Trophoblast cell (in vitro differentiated cells and primary cell): ENCODE data around the gene APOM.
A peak's percentile ranks its signal among the peaks of the same experiment; 100 is the strongest.

Experiments used
- DNase-seq, 2 donors: peaks; one replicate each; pipeline ENCODE4 v3.0.0-alpha.2; 2016
- H2AFZ ChIP-seq: 2 replicates; pipeline ENCODE4 v1.6.1; 2013; ENCODE audit warnings: low read length, moderate library complexity, mild to moderate bottlenecking; ENCODE audit not compliant: insufficient read depth, poor library complexity
- H2AK5ac ChIP-seq: 2 replicates; pipeline ENCODE4 v1.6.1; 2013; ENCODE audit warnings: mild to moderate bottlenecking, low read length
- H2BK120ac ChIP-seq: 2 replicates; pipeline ENCODE4 v1.6.1; 2013; ENCODE audit warnings: low read length, mild to moderate bottlenecking, moderate library complexity; ENCODE audit not compliant: insufficient read depth, poor library complexity
- H2BK12ac ChIP-seq: 2 replicates; pipeline ENCODE4 v1.6.1; 2013; ENCODE audit warnings: mild to moderate bottlenecking, low read length, moderate library complexity
- H2BK5ac ChIP-seq: 2 replicates; pipeline ENCODE4 v1.6.1; 2013; ENCODE audit warnings: low read length, low read depth, moderate library complexity, mild to moderate bottlenecking; ENCODE audit not compliant: poor library complexity
- H3K14ac ChIP-seq: 2 replicates; pipeline ENCODE4 v1.6.1; 2013; ENCODE audit warnings: mild to moderate bottlenecking, low read length
- H3K18ac ChIP-seq: 2 replicates; pipeline ENCODE4 v1.6.1; 2013; ENCODE audit warnings: mild to moderate bottlenecking, low read length
- H3K23ac ChIP-seq: 2 replicates; pipeline ENCODE4 v1.6.1; 2013; ENCODE audit warnings: low read length
- H3K27ac ChIP-seq: 2 replicates; pipeline ENCODE4 v1.5.1; 2013; ENCODE audit warnings: low read depth, mild to moderate bottlenecking, inconsistent platforms, low read length, moderate library complexity
- H3K27me3 ChIP-seq: 2 replicates; pipeline ENCODE4 v1.6.1; 2013; ENCODE audit warnings: inconsistent platforms, mild to moderate bottlenecking, low read length, moderate library complexity; ENCODE audit not compliant: insufficient read depth
- H3K36me3 ChIP-seq, 2 experiments: 1 replicate in 1 of 2; 2 replicates in 1 of 2; pipeline ENCODE4 v1.6.1; 2013; ENCODE audit warnings: low read length in 2 of 2, mild to moderate bottlenecking in 2 of 2, moderate library complexity in 1 of 2; ENCODE audit not compliant: insufficient read depth in 2 of 2, control insufficient read depth in 1 of 2
- H3K4ac ChIP-seq: 2 replicates; pipeline ENCODE4 v1.6.1; 2013; ENCODE audit warnings: low read depth, mild to moderate bottlenecking, low read length, moderate library complexity
- H3K4me1 ChIP-seq, 2 experiments: 1 replicate in 1 of 2; 2 replicates in 1 of 2; pipeline ENCODE4 v1.6.1; 2013; ENCODE audit warnings: low read length in 2 of 2, mild to moderate bottlenecking in 2 of 2, moderate library complexity in 1 of 2; ENCODE audit not compliant: insufficient read depth in 2 of 2, control insufficient read depth in 1 of 2
- H3K4me2 ChIP-seq: 2 replicates; pipeline ENCODE4 v1.6.1; 2013; ENCODE audit warnings: inconsistent platforms, mild to moderate bottlenecking, low read length, moderate library complexity
- H3K4me3 ChIP-seq: 2 replicates; pipeline ENCODE4 v1.5.1; 2013; ENCODE audit warnings: mild to moderate bottlenecking, low read depth, low read length, inconsistent platforms
- H3K79me1 ChIP-seq: one replicate; pipeline ENCODE4 v1.6.1; 2013; ENCODE audit warnings: low read length
- H3K79me2 ChIP-seq: 2 replicates; pipeline ENCODE4 v1.6.1; 2013; ENCODE audit warnings: low read length, mild to moderate bottlenecking; ENCODE audit not compliant: control insufficient read depth, insufficient read depth, poor library complexity
- H3K9ac ChIP-seq: 2 replicates; pipeline ENCODE4 v1.6.1; 2013; ENCODE audit warnings: mild to moderate bottlenecking, low read length
- H3K9me3 ChIP-seq: 2 replicates; pipeline ENCODE4 v1.6.1; 2013; ENCODE audit warnings: low read depth, mild to moderate bottlenecking, control low read depth, inconsistent platforms, low read length; ENCODE audit not compliant: insufficient read depth
- H4K12ac ChIP-seq: 2 replicates; pipeline ENCODE4 v1.6.1; 2013; ENCODE audit warnings: low read depth, mild to moderate bottlenecking, low read length, moderate library complexity
- H4K8ac ChIP-seq: 2 replicates; pipeline ENCODE4 v1.6.1; 2013; ENCODE audit warnings: low read depth, mild to moderate bottlenecking, low read length, moderate library complexity
- H4K91ac ChIP-seq: one replicate; pipeline ENCODE4 v1.6.1; 2013; ENCODE audit warnings: low read depth, mild to moderate bottlenecking, low read length, moderate library complexity
- WGBS: extraction: QIAGEN DNeasy Blood & Tissue Kit; methylation state at CpG from one replicate; pipeline ENCODE4 v1.1.7; 2013; ENCODE audit warnings: missing lambda C conversion rate; ENCODE audit not compliant: insufficient read length, insufficient coverage; ENCODE audit errors: extremely low coverage; 5-methylcytosine and 5-hydroxymethylcytosine counted together

Gene APOM

DNA sequence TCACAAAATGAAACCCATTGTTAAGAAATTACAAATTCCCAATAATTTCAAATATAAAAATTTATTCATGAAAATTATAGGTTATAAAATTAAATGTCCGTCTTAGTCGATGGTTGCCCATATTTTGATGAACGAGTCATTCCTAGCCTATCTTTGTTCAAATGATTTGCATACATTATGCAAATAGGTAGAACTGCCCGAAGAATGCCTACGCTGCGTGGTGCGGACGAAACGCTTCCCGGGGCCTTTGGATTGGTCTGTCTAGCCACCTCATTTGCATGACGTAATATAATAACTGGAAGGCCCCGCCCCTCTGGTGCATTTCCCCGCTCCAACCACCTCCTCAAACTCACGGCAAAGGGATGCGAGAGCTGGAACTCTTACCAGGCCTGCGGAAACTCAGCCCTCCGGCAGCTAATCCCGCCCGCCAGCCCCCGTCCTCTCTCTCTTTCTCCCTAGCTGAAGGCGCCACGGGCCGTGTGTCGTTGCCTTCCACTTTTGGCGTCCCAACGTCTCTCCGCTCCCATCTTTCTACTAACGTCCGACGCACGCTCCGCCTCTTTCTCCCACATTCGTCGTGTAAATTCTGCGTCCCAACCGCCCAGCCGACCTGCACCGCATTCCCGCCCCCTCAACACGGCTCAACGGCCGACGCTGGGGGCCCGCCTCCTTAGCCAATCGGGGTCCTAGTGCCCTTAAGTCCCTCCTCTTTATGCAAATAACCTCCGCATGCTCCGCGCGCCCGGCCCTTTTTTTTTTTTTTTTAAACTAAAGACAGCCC, 35.7 kb upstream of the APOM start:
- Histone ChIP-seq H3K4me3 (peak overlapping the region; percentile 65), H3K79me2 (peaks cover 17% of the 10 kb centered on the region), H2BK12ac (peak overlapping the region; percentile 33), H3K18ac (peak overlapping the region; percentile 58), H2BK5ac (peak overlapping the region; percentile 81), H3K27me3 (no peaks in the 10 kb centered on the region), H4K91ac (peak overlapping the region; percentile 87), H3K27ac (peak overlapping the region; percentile 90), H4K8ac (peak overlapping the region; percentile 92), H3K9me3 (no peaks in the 10 kb centered on the region), H3K4ac (peak overlapping the region; percentile 37), H3K36me3 (peaks cover 19 to 20% of the 10 kb centered on the region in 2 experiments), H3K79me1 (peaks cover 7% of the 10 kb centered on the region), H4K12ac (peak overlapping the region; percentile 81), H3K14ac (peak overlapping the region; percentile 73), H2AK5ac (no peak overlapping the region), H3K9ac (peak overlapping the region; percentile 0), H3K4me1 (peaks cover 4 to 7% of the 10 kb centered on the region in 2 experiments), H2BK120ac (peak overlapping the region; percentile 67), H3K4me2 (peak overlapping the region; percentile 48), H3K23ac (no peak overlapping the region), H2AFZ (peak overlapping the region; percentile 75)
- DNase-seq: peak; percentile 98 to 99
- no CpG with 5 or more reads among the region's 50 CpGs for WGBS

DNA sequence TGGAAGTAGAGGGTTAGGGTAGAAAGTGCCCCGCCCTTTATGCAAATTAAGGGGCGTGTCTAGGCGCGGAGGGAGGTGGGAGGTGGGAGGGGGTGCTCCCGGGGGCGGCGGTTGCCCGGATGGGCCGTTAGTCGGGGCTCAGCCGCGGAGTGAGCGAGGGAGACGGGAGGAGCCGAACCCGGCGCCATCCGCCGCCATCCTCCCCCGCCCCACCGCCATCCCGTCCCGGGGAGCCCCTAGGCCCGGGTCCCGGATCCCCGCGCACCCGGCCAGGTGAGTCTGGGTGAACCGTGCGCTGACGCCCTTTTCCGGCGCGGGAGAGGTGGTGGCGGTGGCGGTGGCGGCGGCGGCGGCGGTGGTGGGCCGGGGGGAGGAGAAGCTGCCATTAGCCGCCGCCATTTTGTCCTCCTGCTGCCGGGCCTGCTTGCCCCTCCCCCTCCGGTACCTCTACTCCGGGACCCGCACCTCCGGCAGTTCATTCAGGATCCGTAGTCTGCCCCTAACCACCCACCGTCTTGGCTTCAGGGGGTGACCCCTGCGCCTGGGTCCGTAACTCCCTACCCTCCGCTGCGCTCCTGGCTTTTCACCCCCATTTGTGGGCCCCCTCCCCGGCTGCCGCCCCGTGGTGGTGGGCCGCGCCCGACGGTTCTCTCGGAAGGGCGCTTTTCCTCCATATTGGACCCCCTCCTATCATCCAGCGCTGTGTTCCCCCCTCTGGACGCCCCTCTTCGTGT, 34.9 kb upstream of the APOM start, which contains the start of gene PRRC2A:
Gene PRRC2A (plus strand): TSS at position 130 of the 734 bp plus-strand sequence. CDS start 2,075 bp downstream, outside the sequence.
- Histone ChIP-seq H2BK120ac (peak within 1 kb of the TSS; percentile 67), H4K8ac (peak within 1 kb of the TSS; percentile 92), H2BK12ac (peak within 1 kb of the TSS; percentile 33), H3K23ac (no peak within 1 kb of the TSS), H3K9me3 (no peaks in the 10 kb centered on the region), H3K4ac (peak within 1 kb of the TSS; percentile 75), H3K27ac (peak within 1 kb of the TSS; percentile 92), H4K91ac (peak within 1 kb of the TSS; percentile 87), H2AK5ac (peak within 1 kb of the TSS; percentile 26), H3K27me3 (no peaks in the 10 kb centered on the region), H3K14ac (peak within 1 kb of the TSS; percentile 73), H2BK5ac (peak within 1 kb of the TSS; percentile 81), H2AFZ (peak within 1 kb of the TSS; percentile 75), H3K9ac (peak within 1 kb of the TSS; percentile 99), H3K79me2 (peaks cover 17% of the 10 kb centered on the region), H3K79me1 (peaks cover 7% of the 10 kb centered on the region), H3K18ac (peak within 1 kb of the TSS; percentile 58), H3K4me3 (peak within 1 kb of the TSS; percentile 92), H3K4me2 (peak within 1 kb of the TSS; percentile 97), H4K12ac (peak within 1 kb of the TSS; percentile 81), H3K36me3 (peaks cover 27% of the 10 kb centered on the region in 2 experiments), H3K4me1 (peaks cover 4 to 7% of the 10 kb centered on the region in 2 experiments)
- peak; percentile 47 to 65 for DNase-seq
- no CpG with 5 or more reads among the region's 67 CpGs for WGBS

DNA sequence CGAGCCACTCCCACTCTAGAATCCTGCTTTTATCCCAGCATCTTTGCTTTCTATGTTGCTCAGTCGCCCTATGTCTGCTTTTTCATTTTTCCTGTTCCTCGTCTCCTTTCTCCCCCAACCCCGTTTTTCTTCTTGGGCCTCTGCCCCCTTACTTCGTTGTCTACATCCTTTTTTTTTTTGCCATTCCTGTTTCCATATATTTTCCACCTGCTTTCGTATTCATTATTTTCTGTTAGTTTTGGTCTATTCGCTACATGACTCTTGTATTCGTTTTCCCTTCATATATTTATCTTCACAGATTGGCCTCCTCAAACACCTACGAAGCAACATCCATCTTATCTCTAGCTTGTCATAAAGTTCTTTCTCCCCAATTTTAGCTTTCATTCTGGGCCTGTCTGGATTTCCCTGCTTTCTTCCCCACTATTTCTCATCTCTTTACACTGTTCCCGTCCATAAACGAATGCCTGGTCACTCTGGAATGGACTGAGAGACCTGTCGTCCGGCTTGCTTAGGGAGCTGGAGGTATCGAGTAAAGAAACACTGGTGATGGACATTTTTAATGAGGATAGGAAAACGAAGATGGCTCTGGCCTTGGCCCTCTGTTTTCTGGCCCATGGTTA, 34.3 kb upstream of the APOM start:
- Histone ChIP-seq H3K14ac (peak overlapping the region; percentile 72), H3K27me3 (no peaks in the 10 kb centered on the region), H4K8ac (peak overlapping the region; percentile 80), H3K23ac (no peak overlapping the region), H3K36me3 (peaks cover 33 to 34% of the 10 kb centered on the region in 2 experiments), H2BK120ac (peak overlapping the region; percentile 39), H3K9ac (peak overlapping the region; percentile 99), H3K4me2 (peak overlapping the region; percentile 97), H2BK5ac (peak overlapping the region; percentile 71), H4K91ac (peak overlapping the region; percentile 78), H3K18ac (peak overlapping the region; percentile 26), H4K12ac (peak overlapping the region; percentile 40), H3K9me3 (no peaks in the 10 kb centered on the region), H3K27ac (peak overlapping the region; percentile 92), H3K4me3 (peak overlapping the region; percentile 92), H3K4me1 (peaks cover 4 to 7% of the 10 kb centered on the region in 2 experiments), H3K4ac (peak overlapping the region; percentile 75), H2AK5ac (peak overlapping the region; percentile 26), H3K79me1 (peaks cover 7% of the 10 kb centered on the region), H2BK12ac (no peak overlapping the region), H2AFZ (peak overlapping the region; percentile 14), H3K79me2 (peaks cover 17% of the 10 kb centered on the region)
- WGBS: no CpG with 5 or more reads among the region's 15 CpGs
- no peak for DNase-seq

DNA sequence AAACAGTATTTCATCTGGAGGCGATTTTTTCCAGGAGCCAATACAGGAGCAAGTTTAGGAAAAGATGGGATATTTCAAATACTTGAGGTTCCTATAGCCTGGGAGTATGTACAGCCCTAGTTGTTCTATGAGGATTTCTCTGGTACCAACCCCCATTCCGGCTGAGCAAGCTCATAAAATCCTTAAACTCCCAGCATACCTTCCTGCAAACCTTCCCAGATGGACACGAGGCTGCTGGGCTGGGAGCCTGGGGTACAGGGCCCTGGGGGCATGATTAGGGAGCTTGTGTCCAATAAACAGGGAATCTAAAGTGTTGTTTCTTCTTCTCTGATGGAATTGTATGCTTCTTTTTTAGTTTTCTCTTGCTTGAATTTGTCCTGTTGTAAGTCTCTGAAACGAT, 33.7 kb upstream of the APOM start:
- H3K27ac ChIP-seq: peak overlapping the region; percentile 64
- H2AFZ ChIP-seq: no peak overlapping the region
- H3K14ac ChIP-seq: peak overlapping the region; percentile 61
- no peak overlapping the region for H2AK5ac ChIP-seq
- no peak overlapping the region for H4K8ac ChIP-seq
- DNase-seq: no peak
- H2BK120ac ChIP-seq: no peak overlapping the region
- no peak overlapping the region for H3K18ac ChIP-seq
- H2BK5ac ChIP-seq: no peak overlapping the region
- peaks cover 4 to 7% of the 10 kb centered on the region in 2 experiments for H3K4me1 ChIP-seq
- no peak overlapping the region for H3K4me3 ChIP-seq
- WGBS: no CpG with 5 or more reads among the region's 4 CpGs
- peaks cover 39% of the 10 kb centered on the region in 2 experiments for H3K36me3 ChIP-seq
- H3K9ac ChIP-seq: peak overlapping the region; percentile 68
- no peak overlapping the region for H2BK12ac ChIP-seq
- no peaks in the 10 kb centered on the region for H3K9me3 ChIP-seq
- no peak overlapping the region for H3K23ac ChIP-seq
- peaks cover 7% of the 10 kb centered on the region for H3K79me1 ChIP-seq
- H3K79me2 ChIP-seq: peaks cover 17% of the 10 kb centered on the region
- H3K4me2 ChIP-seq: peak overlapping the region; percentile 97
- H4K12ac ChIP-seq: no peak overlapping the region
- peak overlapping the region; percentile 75 for H3K4ac ChIP-seq
- peak overlapping the region; percentile 2 for H4K91ac ChIP-seq
- no peaks in the 10 kb centered on the region for H3K27me3 ChIP-seq
